Measurements from ENCODE around the gene WDFY2. TPM values are rescaled to one million over a fixed set of nuclear protein-coding genes. Genes with fewer than 3 reads are reported as not detected.

Gene WDFY2
- total RNA-seq, 1 experiment from 2014 or later, result 4.1 TPM

DNA sequence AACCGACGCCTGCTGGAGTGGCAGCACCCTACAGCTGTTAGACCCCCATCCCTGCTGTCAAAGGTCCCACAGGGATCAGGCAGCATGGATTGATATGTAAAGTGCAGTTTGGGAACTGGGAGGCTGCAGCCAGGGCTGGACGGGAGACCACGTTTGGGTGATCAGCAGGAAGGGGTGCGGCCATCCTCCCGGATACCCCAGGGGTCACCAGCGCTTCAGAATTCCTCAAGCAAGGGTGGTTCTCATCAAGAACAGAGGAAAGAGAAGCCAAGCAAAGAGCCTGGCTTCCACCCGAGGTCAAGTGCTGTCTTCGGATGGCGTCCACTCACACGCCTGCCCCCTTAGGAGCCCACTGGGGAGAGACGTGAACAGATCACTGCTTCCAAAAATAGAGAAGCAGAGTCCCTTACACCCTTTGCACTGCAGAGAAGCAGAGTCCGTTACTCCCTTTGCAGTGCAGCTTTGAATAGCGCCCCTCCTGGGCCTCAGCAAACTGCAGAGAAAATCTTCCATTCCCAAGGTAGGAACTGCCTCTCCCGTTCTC lies 184.2 kb downstream of the WDFY2 start:
- no peaks in the 10 kb centered on the region for H3K27me3 ChIP-seq (ENCODE audit: low read length)
- no peaks in the 10 kb centered on the region for H3K9me2 ChIP-seq (replicated peaks; ENCODE audit: low read length)
- ChIA-PET CTCF (no interaction called here), POLR2A (ENCODE audit: unreplicated experiment) (no interaction called here)
- peaks cover 9% of the 10 kb centered on the region for H3K4me1 ChIP-seq (ENCODE audit: insufficient read depth, low read length)
- intact Hi-C loops (cut with micrococcal nuclease), result no loop called here
- BruUV-seq (replicated peaks), result no TSS peak
- H3K9me3 ChIP-seq (ENCODE audit: low read length), result no peaks in the 10 kb centered on the region
- no peak overlapping the region for H2AFZ ChIP-seq (ENCODE audit: low read length)
- H3F3A ChIP-seq (ENCODE audit: low read length, unreplicated experiment), result no peaks in the 10 kb centered on the region
- no peaks in the 10 kb centered on the region for H4K20me1 ChIP-seq (ENCODE audit: low read length)
- H3K79me2 ChIP-seq (ENCODE audit: low read length), result no peaks in the 10 kb centered on the region
- TF ChIP-seq EZH2 (IDR thresholded peaks at IDR 0.05; ENCODE audit: low read length, unreplicated experiment) (no peak), EZH2phosphoT487 (IDR thresholded peaks at IDR 0.05; ENCODE audit: borderline replicate concordance, low read length) (no peak)
- TF ChIP-seq, protein P1, sequence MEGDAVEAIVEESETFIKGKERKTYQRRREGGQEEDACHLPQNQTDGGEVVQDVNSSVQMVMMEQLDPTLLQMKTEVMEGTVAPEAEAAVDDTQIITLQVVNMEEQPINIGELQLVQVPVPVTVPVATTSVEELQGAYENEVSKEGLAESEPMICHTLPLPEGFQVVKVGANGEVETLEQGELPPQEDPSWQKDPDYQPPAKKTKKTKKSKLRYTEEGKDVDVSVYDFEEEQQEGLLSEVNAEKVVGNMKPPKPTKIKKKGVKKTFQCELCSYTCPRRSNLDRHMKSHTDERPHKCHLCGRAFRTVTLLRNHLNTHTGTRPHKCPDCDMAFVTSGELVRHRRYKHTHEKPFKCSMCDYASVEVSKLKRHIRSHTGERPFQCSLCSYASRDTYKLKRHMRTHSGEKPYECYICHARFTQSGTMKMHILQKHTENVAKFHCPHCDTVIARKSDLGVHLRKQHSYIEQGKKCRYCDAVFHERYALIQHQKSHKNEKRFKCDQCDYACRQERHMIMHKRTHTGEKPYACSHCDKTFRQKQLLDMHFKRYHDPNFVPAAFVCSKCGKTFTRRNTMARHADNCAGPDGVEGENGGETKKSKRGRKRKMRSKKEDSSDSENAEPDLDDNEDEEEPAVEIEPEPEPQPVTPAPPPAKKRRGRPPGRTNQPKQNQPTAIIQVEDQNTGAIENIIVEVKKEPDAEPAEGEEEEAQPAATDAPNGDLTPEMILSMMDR (conservative IDR thresholded peaks at IDR 0.05; ENCODE audit: low read depth, low read length), result no peak
- no peak overlapping the region for H3K4me3 ChIP-seq (ENCODE audit: low read length)
- H3K36me3 ChIP-seq (ENCODE audit: low read depth, low read length), result no peaks in the 10 kb centered on the region
- DNase-seq (no peak), ATAC-seq (no peak)
- no peak overlapping the region for H3K9ac ChIP-seq (ENCODE audit: low read length)
- no peak overlapping the region for H3K4me2 ChIP-seq (ENCODE audit: low read length)
- no peak overlapping the region for H3K27ac ChIP-seq (ENCODE audit: low read length)

DNA sequence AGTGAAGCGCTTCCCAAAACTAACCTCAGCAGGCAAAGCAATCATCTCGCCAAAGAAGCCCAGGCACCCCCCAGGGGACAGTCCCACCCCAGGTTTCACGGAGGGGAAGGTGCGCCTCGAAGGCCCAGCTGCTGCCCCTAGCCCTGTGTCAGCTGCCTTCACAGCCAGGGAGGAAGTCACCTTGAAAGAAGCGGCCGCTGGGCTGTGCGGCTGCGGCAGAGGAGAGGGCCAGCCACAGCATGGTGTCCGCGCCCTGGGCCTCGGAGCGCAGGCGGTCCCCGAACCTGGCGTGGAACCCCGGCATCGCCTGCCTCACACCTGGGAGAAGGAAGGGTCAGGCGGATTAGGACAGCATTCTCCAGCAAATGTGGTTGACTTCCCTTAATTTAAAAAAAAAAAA lies 184.7 kb downstream of the WDFY2 start:
- Histone ChIP-seq H3K4me2 (ENCODE audit: low read length) (no peak overlapping the region), H3F3A (ENCODE audit: low read length, unreplicated experiment) (no peaks in the 10 kb centered on the region), H4K20me1 (ENCODE audit: low read length) (no peaks in the 10 kb centered on the region), H2AFZ (ENCODE audit: low read length) (no peak overlapping the region), H3K9ac (ENCODE audit: low read length) (no peak overlapping the region), H3K4me3 (ENCODE audit: low read length) (no peak overlapping the region), H3K9me2 (replicated peaks; ENCODE audit: low read length) (no peaks in the 10 kb centered on the region), H3K9me3 (ENCODE audit: low read length) (no peaks in the 10 kb centered on the region), H3K36me3 (ENCODE audit: low read depth, low read length) (no peaks in the 10 kb centered on the region), H3K27ac (ENCODE audit: low read length) (no peak overlapping the region), H3K4me1 (ENCODE audit: insufficient read depth, low read length) (peaks cover 8% of the 10 kb centered on the region), H3K79me2 (ENCODE audit: low read length) (no peaks in the 10 kb centered on the region), H3K27me3 (ENCODE audit: low read length) (no peaks in the 10 kb centered on the region)
- POLR2A ChIA-PET (ENCODE audit: unreplicated experiment), result no interaction called here
- no peak for DNase-seq
- CTCF ChIA-PET, result no interaction called here
- BruUV-seq (replicated peaks), result no TSS peak
- no peak for ATAC-seq
- intact Hi-C loops (cut with micrococcal nuclease), result no loop called here
- TF ChIP-seq EZH2 (IDR thresholded peaks at IDR 0.05; ENCODE audit: low read length, unreplicated experiment), result no peak
- TF ChIP-seq, protein P1 (conservative IDR thresholded peaks at IDR 0.05; ENCODE audit: low read depth, low read length), result no peak
- no peak for TF ChIP-seq EZH2phosphoT487 (IDR thresholded peaks at IDR 0.05; ENCODE audit: borderline replicate concordance, low read length)

DNA sequence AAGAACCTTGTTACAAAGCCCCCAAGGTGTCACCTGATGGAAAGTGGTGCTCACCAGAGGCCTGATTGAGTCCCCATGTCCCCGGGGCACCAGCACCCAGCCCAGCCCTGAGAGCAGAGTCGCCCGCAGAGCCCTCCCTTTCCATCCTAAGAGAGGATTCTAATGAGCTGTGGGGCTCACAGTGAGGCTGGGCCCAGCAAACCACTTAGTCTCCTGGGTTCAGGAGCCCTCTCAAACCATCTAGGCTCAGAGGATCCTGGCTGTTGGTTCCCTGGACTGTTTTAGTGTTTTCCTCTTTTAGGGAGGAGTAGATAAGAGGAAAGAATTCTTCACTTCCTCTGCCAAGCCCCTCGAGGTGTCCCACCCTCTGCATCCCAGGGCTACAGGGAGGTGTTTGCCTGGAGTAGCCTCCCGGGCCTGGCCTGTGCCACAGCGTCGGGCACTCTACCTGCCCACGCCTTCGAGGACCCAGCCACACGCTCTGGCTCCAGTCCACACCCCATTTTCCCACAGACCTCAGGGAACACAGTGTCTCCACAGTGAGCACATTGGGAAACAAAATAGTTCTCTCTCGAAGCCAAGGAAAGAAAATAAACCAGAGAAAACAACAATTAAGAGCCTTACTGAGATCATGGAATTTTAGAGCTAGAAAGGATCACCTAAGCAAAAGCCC lies 185.3 kb downstream of the WDFY2 start:
- ChIA-PET POLR2A (ENCODE audit: unreplicated experiment) (no interaction called here), CTCF (no interaction called here)
- H3K4me3 ChIP-seq (ENCODE audit: low read length), result no peak overlapping the region
- 0 out of 2 replicates have a peak, but pooled peaks cover 1% of the 10 kb centered on the region for H3K4me1 ChIP-seq (ENCODE audit: insufficient read depth, low read length)
- H3K9ac ChIP-seq (ENCODE audit: low read length), result no peak overlapping the region
- TF ChIP-seq, protein P1 (conservative IDR thresholded peaks at IDR 0.05; ENCODE audit: low read depth, low read length), result no peak
- TF ChIP-seq EZH2phosphoT487 (IDR thresholded peaks at IDR 0.05; ENCODE audit: borderline replicate concordance, low read length) (no peak), EZH2 (IDR thresholded peaks at IDR 0.05; ENCODE audit: low read length, unreplicated experiment) (no peak)
- H3K79me2 ChIP-seq (ENCODE audit: low read length), result no peaks in the 10 kb centered on the region
- ATAC-seq, result no peak
- intact Hi-C loops (cut with micrococcal nuclease), result no loop called here
- no peaks in the 10 kb centered on the region for H3K27me3 ChIP-seq (ENCODE audit: low read length)
- BruUV-seq (replicated peaks), result no TSS peak
- no peak overlapping the region for H3K27ac ChIP-seq (ENCODE audit: low read length)
- no peaks in the 10 kb centered on the region for H3K9me2 ChIP-seq (replicated peaks; ENCODE audit: low read length)
- H3F3A ChIP-seq (ENCODE audit: low read length, unreplicated experiment), result no peaks in the 10 kb centered on the region
- no peak overlapping the region for H2AFZ ChIP-seq (ENCODE audit: low read length)
- DNase-seq, result no peak
- H3K36me3 ChIP-seq (ENCODE audit: low read depth, low read length), result no peaks in the 10 kb centered on the region
- no peaks in the 10 kb centered on the region for H4K20me1 ChIP-seq (ENCODE audit: low read length)
- H3K9me3 ChIP-seq (ENCODE audit: low read length), result no peaks in the 10 kb centered on the region
- no peak overlapping the region for H3K4me2 ChIP-seq (ENCODE audit: low read length)

Data from PC-3 (cell line).